H4 (cell line): Measurements from ENCODE around the gene C2CD2L. TPM values are rescaled to one million over a fixed set of nuclear protein-coding genes. Genes with fewer than 3 reads are reported as not detected.
A peak's percentile ranks its signal among the peaks of the same experiment; 100 is the strongest.
"Not testable (repeated sequence)": the region's sequence is repeated elsewhere in the genome, so short reads cannot be mapped to it uniquely, and the experiment has no call there.

Experiments used
- DNase-seq: peaks from one replicate; pipeline ENCODE4 v3.0.0-alpha.2; 2015; ENCODE audit warnings: low spot score
- total RNA-seq: library from RNA; depleted of rRNA; stranded (reverse); fragments of >200 nt; shearing (Covaris generic); gene quantifications from 2 replicates; pipeline ENCODE4 v1.2.3, GENCODE V29; 2014; rRNA removed

The C2CD2L gene
- total RNA-seq, 1 experiment from 2014 or later: 2.3 TPM

GRCh38 chr11:119152043-119152442, 44.9 kb downstream of the C2CD2L start:
- DNase-seq: no peak

- no peak for DNase-seq
These were observed 45.5 kb downstream of the C2CD2L start for GRCh38 chr11:119152604-119153003.

- no peak for DNase-seq
These were observed 46.1 kb downstream of the C2CD2L start for GRCh38 chr11:119153049-119153818.

- DNase-seq: no peak
These were observed 47.0 kb downstream of the C2CD2L start for GRCh38 chr11:119154178-119154577.

- DNase-seq: no peak
These were observed 48.8 kb downstream of the C2CD2L start for GRCh38 chr11:119155733-119156492.

GRCh38 chr11:119156496-119156895, 49.4 kb downstream of the C2CD2L start:
- no peak for DNase-seq

GRCh38 chr11:119157063-119157462, 49.9 kb downstream of the C2CD2L start:
- DNase-seq: no peak

GRCh38 chr11:119158467-119158866, 51.3 kb downstream of the C2CD2L start:
- no peak for DNase-seq

- DNase-seq: no peak
These were observed 53.0 kb downstream of the C2CD2L start for GRCh38 chr11:119160151-119160550.

GRCh38 chr11:119161871-119162270, 54.7 kb downstream of the C2CD2L start:
- no peak for DNase-seq

GRCh38 chr11:119166368-119167076, 59.4 kb downstream of the C2CD2L start:
- DNase-seq: peak; percentile 42

GRCh38 chr11:119167077-119167458, 59.9 kb downstream of the C2CD2L start:
- not testable (repeated sequence) for DNase-seq

- DNase-seq: no peak
These were observed 60.8 kb downstream of the C2CD2L start for GRCh38 chr11:119167933-119168332.

Other genes with a start within 250 kb of the C2CD2L start
- gene CXCR5, start 223.5 kb upstream of the C2CD2L start, total RNA-seq: not detected in 2 replicates
- 3.3 and 7.5 TPM in 2 replicates for gene BCL9L, start 181.4 kb upstream of the C2CD2L start, total RNA-seq
- not detected in 2 replicates for gene UPK2, start 151.0 kb upstream of the C2CD2L start, total RNA-seq
- gene FOXR1, start 135.6 kb upstream of the C2CD2L start, total RNA-seq: not detected in 2 replicates
- gene CENATAC, start 109.2 kb upstream of the C2CD2L start, total RNA-seq: 11.9 and 14.4 TPM in 2 replicates
- 3,227 and 3,660 TPM in 2 replicates for gene RPS25, start 89.0 kb upstream of the C2CD2L start, total RNA-seq
- gene TRAPPC4, start 88.6 kb upstream of the C2CD2L start, total RNA-seq: 118 and 134 TPM in 2 replicates
- gene SLC37A4, start 76.5 kb upstream of the C2CD2L start, total RNA-seq: 21.7 and 26.6 TPM in 2 replicates
- gene HYOU1, start 50.1 kb upstream of the C2CD2L start, total RNA-seq: 134 and 143 TPM in 2 replicates
- gene VPS11, start 39.5 kb upstream of the C2CD2L start, total RNA-seq: 13.8 and 19.2 TPM in 2 replicates
- 6.2 and 16.4 TPM in 2 replicates for gene HMBS, start 22.5 kb upstream of the C2CD2L start, total RNA-seq
- gene DPAGT1, start 5.5 kb upstream of the C2CD2L start, total RNA-seq: 25.0 and 43.7 TPM in 2 replicates
- 6.1 and 7.2 TPM in 2 replicates for gene HINFP, start 14.2 kb downstream of the C2CD2L start, total RNA-seq
- 0.25 TPM in 1 of 2 replicates, not detected in the other for gene ABCG4, start 41.7 kb downstream of the C2CD2L start, total RNA-seq
- 14.3 and 14.7 TPM in 2 replicates for gene NLRX1, start 61.4 kb downstream of the C2CD2L start, total RNA-seq
- not detected in 2 replicates for gene NHERF4, start 78.1 kb downstream of the C2CD2L start, total RNA-seq
- gene CBL, start 99.0 kb downstream of the C2CD2L start, total RNA-seq: 7.3 and 11.0 TPM in 2 replicates
- gene MCAM, start 209.8 kb downstream of the C2CD2L start, total RNA-seq: 66.0 and 88.8 TPM in 2 replicates
- 4.1 and 6.8 TPM in 2 replicates for gene RNF26, start 227.2 kb downstream of the C2CD2L start, total RNA-seq
- not detected in 2 replicates for gene C1QTNF5, start 233.5 kb downstream of the C2CD2L start, total RNA-seq
- gene MFRP, start 239.4 kb downstream of the C2CD2L start, total RNA-seq: not detected in 2 replicates